GM12878 (cell line): Measurements from ENCODE around the gene CCL4. TPM values are rescaled to one million over a fixed set of nuclear protein-coding genes. Genes with fewer than 3 reads are reported as not detected.

Experiments
- CBX3 ChIP-seq: fragments of 200-600 bp; sonication (generic); IDR thresholded peaks from 2 replicates; pipeline ENCODE4 v1.6.1; 2016; ENCODE audit warnings: low read depth, borderline replicate concordance
- CTCF ChIP-seq, 3 experiments: IDR thresholded peaks in 2 of 3; conservative IDR thresholded peaks in 1 of 3; 2 replicates each; pipeline ENCODE4 v1.5.1; 2011; ENCODE audit warnings: low read depth in 3 of 3, low read length in 3 of 3, mild to moderate bottlenecking in 3 of 3, control low read depth in 2 of 3, moderate library complexity in 2 of 3, inconsistent platforms in 1 of 3, mixed read lengths in 1 of 3; ENCODE audit not compliant: control insufficient read depth in 2 of 3, insufficient read depth in 1 of 3; ENCODE audit errors: extremely low read depth in 1 of 3
- HDAC6 ChIP-seq: fragments of 200-600 bp; sonication (generic); IDR thresholded peaks from one replicate; pipeline ENCODE4 v1.8.0; 2017; ENCODE audit warnings: antibody characterized with exemption; ENCODE audit not compliant: unreplicated experiment
- IRF4 ChIP-seq: IDR thresholded peaks from 2 replicates; pipeline ENCODE4 v1.6.1; 2011; ENCODE audit warnings: low read depth, low read length
- MLLT1 ChIP-seq: fragments of 450-650 bp; IDR thresholded peaks from 2 replicates; pipeline ENCODE4 v1.6.1; 2016; ENCODE audit warnings: mild to moderate bottlenecking
- MTA2 ChIP-seq: fragments of 450-650 bp; IDR thresholded peaks from 2 replicates; pipeline ENCODE4 v1.6.1; 2016; ENCODE audit warnings: low read depth, mild to moderate bottlenecking, moderate library complexity
- RAD51 ChIP-seq: fragments of 450-650 bp; IDR thresholded peaks from 2 replicates; pipeline ENCODE4 v1.6.1; 2016; ENCODE audit warnings: moderate library complexity, mild to moderate bottlenecking, inconsistent platforms
- RELB ChIP-seq: fragments of 450-650 bp; IDR thresholded peaks from 2 replicates; pipeline ENCODE4 v1.6.1; 2017; ENCODE audit warnings: low read depth, mild to moderate bottlenecking, moderate library complexity
- RFX5 ChIP-seq: IDR thresholded peaks from 2 replicates; pipeline ENCODE4 v1.6.1; 2011; ENCODE audit warnings: low read depth, low read length, improper control_type of control experiment
- SIN3A ChIP-seq: IDR thresholded peaks from 2 replicates; pipeline ENCODE4 v1.6.1; 2012; ENCODE audit warnings: low read depth, low read length, improper control_type of control experiment
- SKIL ChIP-seq: fragments of 450-650 bp; IDR thresholded peaks from 2 replicates; pipeline ENCODE4 v1.6.1; 2017; ENCODE audit warnings: mild to moderate bottlenecking, low read depth, inconsistent platforms; ENCODE audit not compliant: poor library complexity, severe bottlenecking
- SMARCA5 ChIP-seq: fragments of 450-650 bp; IDR thresholded peaks from 2 replicates; pipeline ENCODE4 v1.6.1; 2017; ENCODE audit warnings: mild to moderate bottlenecking
- SUZ12 ChIP-seq: fragments of 200-600 bp; sonication (generic); IDR thresholded peaks from one replicate; pipeline ENCODE4 v1.6.1; 2018; ENCODE audit warnings: antibody characterized with exemption, mild to moderate bottlenecking; ENCODE audit not compliant: unreplicated experiment
- TAF1 ChIP-seq: IDR thresholded peaks from 2 replicates; pipeline ENCODE4 v1.6.1; 2011; ENCODE audit warnings: mild to moderate bottlenecking, low read depth, low read length, borderline replicate concordance
- WRNIP1 ChIP-seq: IDR thresholded peaks from 2 replicates; pipeline ENCODE4 v1.6.1; 2011; ENCODE audit warnings: low read depth, low read length, improper control_type of control experiment, borderline replicate concordance
- YBX1 ChIP-seq: fragments of 450-650 bp; IDR thresholded peaks from 2 replicates; pipeline ENCODE4 v1.6.1; 2016; ENCODE audit warnings: antibody characterized with exemption
- ZBTB11 ChIP-seq: fragments of 450-650 bp; formaldehyde crosslinking; IDR thresholded peaks from 2 replicates; pipeline ENCODE4 v1.5.0; 2022; ENCODE audit warnings: mild to moderate bottlenecking, missing genetic modification characterization
- ZNF207 ChIP-seq: fragments of 450-650 bp; IDR thresholded peaks from 2 replicates; pipeline ENCODE4 v1.6.1; 2014; ENCODE audit warnings: antibody characterized with exemption, mild to moderate bottlenecking, borderline replicate concordance
- polyA plus RNA-seq, 11 experiments: library from polyadenylated mRNA; depleted of rRNA in 4 of 11; unstranded in 6 of 11; stranded (reverse) in 5 of 11; fragments of >200 nt; fragmentation: Nextera tagmentation in 4 of 11; fragmentation: Illumina TruSeq in 1 of 11; extraction: Ambion mirVana in 4 of 11; extraction: Trizol in 1 of 11; gene quantifications; 1 replicate in 1 of 11; 2 replicates in 10 of 11; pipeline versions ENCODE4 v1.2.1 to v1.2.3, GENCODE V29; 2011 to 2016; ENCODE audit warnings: inconsistent platforms in 2 of 11, missing spikeins in 2 of 11, low read depth in 1 of 11
- total RNA-seq, 4 experiments: library from RNA; depleted of rRNA in 3 of 4; stranded (reverse); fragments of >200 nt in 3 of 4; fragmentation: Illumina TruSeq in 1 of 4; extraction: Trizol in 1 of 4; gene quantifications; 2 replicates each; pipeline versions ENCODE4 v1.2.1 to v1.2.3, GENCODE V29; 2013 to 2021

Gene CCL4
- total and polyA plus RNA-seq, 10 of the 15 experiments (the other 5 are each of a cell fraction or from before 2014, with no cell fraction given) = 18.7 to 741 (median 79.4) TPM

- TF ChIP-seq SUZ12 = no peak
- TF ChIP-seq HDAC6 = no peak
- TF ChIP-seq CBX3 = no peak
- no peak for TF ChIP-seq WRNIP1
- TF ChIP-seq CTCF (IDR thresholded peaks at IDR 0.05 in 2 of 3, conservative IDR thresholded peaks at IDR 0.05 in 1 of 3; ENCODE audit: control insufficient read depth in 2 of 3, extremely low read depth in 1 of 3, insufficient read depth in 1 of 3, low read depth in 3 of 3, low read length in 3 of 3) = peak; percentile 99; a peak in 5 of 6 replicates
- TF ChIP-seq ZBTB11 (CRISPR knock-in tag) = no peak
- no peak for TF ChIP-seq RFX5
- peak; percentile 85 for TF ChIP-seq SMARCA5
- TF ChIP-seq ZNF207 = 0 out of 2 replicates have a peak, but pooled peaks have one; percentile 58
- TF ChIP-seq IRF4 = peak; percentile 55; the same call in 1 of the 2 replicates
- peak; percentile 40; the same call in 1 of the 2 replicates for TF ChIP-seq RELB
- TF ChIP-seq MTA2 = no peak
- TF ChIP-seq RAD51 = no peak
- no peak for TF ChIP-seq TAF1
- TF ChIP-seq SIN3A = no peak
- TF ChIP-seq MLLT1 = peak; percentile 53; the same call in 1 of the 2 replicates
- TF ChIP-seq YBX1 = no peak
- peak; percentile 61 for TF ChIP-seq SKIL
Observed at GRCh38 chr17:36148559-36149295, 45.1 kb downstream of the CCL4 start (continued).
